Measurements from ENCODE around the gene LRRTM3. TPM values are rescaled to one million over a fixed set of nuclear protein-coding genes. Genes with fewer than 3 reads are reported as not detected.

LRRTM3 gene
- total RNA-seq, 1 donor from 2014 or later = not detected

DNA sequence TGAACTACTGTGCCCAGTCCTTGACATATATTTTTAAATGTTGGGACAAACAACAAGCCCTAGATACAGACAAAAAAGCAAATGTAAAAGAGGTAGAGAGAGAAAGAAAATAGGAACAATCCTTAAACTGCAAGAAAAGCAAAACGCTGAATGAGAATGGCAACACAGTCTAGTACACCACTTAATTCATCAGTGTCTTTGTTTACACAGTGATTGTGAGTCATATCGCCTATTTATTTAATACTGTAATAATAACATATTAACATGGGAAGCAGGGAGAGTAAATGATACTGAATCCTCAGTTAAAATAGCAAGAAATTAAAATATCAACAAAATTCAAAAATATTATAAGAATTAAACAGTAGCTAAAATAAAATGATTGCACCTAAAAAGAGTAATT lies 9.8 kb upstream of the LRRTM3 start:
- ATAC-seq (ENCODE audit: low read depth) (no peak), DNase-seq (no peak)
- CTCF ChIA-PET = interaction anchor here (1.1 kb wide), 1 partner anchor 10 kb away, joined by 3 read pairs; the partner anchor contains the start of gene LRRTM3
- H3K27ac Mint-ChIP-seq = no peak overlapping the region
- no peaks in the 10 kb centered on the region for H3K27me3 Mint-ChIP-seq
- TF ChIP-seq, protein P1, sequence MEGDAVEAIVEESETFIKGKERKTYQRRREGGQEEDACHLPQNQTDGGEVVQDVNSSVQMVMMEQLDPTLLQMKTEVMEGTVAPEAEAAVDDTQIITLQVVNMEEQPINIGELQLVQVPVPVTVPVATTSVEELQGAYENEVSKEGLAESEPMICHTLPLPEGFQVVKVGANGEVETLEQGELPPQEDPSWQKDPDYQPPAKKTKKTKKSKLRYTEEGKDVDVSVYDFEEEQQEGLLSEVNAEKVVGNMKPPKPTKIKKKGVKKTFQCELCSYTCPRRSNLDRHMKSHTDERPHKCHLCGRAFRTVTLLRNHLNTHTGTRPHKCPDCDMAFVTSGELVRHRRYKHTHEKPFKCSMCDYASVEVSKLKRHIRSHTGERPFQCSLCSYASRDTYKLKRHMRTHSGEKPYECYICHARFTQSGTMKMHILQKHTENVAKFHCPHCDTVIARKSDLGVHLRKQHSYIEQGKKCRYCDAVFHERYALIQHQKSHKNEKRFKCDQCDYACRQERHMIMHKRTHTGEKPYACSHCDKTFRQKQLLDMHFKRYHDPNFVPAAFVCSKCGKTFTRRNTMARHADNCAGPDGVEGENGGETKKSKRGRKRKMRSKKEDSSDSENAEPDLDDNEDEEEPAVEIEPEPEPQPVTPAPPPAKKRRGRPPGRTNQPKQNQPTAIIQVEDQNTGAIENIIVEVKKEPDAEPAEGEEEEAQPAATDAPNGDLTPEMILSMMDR (IDR thresholded peaks at IDR 0.05) = no peak
- H3K36me3 Mint-ChIP-seq (ENCODE audit: low read depth) = no peaks in the 10 kb centered on the region
- no peak overlapping the region for H3K4me3 Mint-ChIP-seq
- no peaks in the 10 kb centered on the region for H3K4me1 Mint-ChIP-seq
- H3K9me3 Mint-ChIP-seq = no peaks in the 10 kb centered on the region
- POLR2A ChIA-PET = no interaction called here
- intact Hi-C loops (cut with micrococcal nuclease) = no loop called here

DNA sequence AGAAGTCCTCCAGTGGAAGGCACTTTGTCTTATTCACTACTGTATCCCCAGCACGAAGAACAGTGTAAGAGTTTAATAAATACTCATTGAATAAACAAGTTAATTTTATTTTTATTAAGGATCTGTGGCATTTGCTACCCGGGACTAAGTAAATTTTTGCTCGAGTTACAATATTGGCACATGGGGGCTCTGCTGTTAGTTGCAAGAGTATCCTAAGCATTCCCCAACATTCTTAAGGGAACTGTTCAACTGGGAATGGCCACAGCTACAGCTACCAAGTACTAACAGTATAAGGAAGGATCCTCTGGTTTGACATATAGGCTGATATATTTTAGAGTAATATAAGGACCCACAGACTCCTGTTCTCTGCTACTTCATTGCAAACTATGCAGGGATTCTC lies 8.7 kb upstream of the LRRTM3 start:
- Mint-ChIP-seq H3K36me3 (ENCODE audit: low read depth) (no peaks in the 10 kb centered on the region), H3K27me3 (no peaks in the 10 kb centered on the region), H3K9me3 (no peaks in the 10 kb centered on the region), H3K4me1 (no peaks in the 10 kb centered on the region), H3K27ac (no peak overlapping the region), H3K4me3 (no peak overlapping the region)
- TF ChIP-seq, protein P1 (IDR thresholded peaks at IDR 0.05) = no peak
- POLR2A ChIA-PET = no interaction called here
- DNase-seq = no peak
- intact Hi-C loops (cut with micrococcal nuclease) = no loop called here
- CTCF ChIA-PET = interaction anchor here (1.1 kb wide), 1 partner anchor 9 kb away, joined by 3 read pairs; the partner anchor contains the start of gene LRRTM3
- ATAC-seq (ENCODE audit: low read depth) = no peak

DNA sequence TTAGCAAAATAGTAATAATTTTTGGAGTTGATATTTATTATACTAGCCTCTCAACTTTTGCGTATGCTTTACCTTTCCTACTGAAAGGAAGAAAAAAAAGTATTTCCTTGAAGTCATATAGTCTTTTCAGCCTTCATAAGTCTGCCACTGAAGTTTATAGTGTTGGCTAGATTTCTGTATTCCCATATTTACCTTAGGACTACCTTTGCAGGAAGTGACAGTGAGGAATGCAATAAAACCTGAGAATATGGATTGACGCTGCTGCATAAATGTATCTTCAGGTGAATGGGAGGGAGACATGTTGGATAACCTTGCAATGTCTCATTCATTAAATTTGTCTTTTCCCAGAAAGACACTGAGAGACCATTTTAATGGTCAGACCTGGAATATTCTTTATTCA lies 6.6 kb upstream of the LRRTM3 start:
- H3K4me1 Mint-ChIP-seq = no peaks in the 10 kb centered on the region
- no peaks in the 10 kb centered on the region for H3K9me3 Mint-ChIP-seq
- H3K4me3 Mint-ChIP-seq = no peak overlapping the region
- H3K36me3 Mint-ChIP-seq (ENCODE audit: low read depth) = no peaks in the 10 kb centered on the region
- intact Hi-C loops (cut with micrococcal nuclease) = no loop called here
- TF ChIP-seq, protein P1 (IDR thresholded peaks at IDR 0.05) = no peak
- ChIA-PET POLR2A (no interaction called here), CTCF (no interaction called here)
- DNase-seq (no peak), ATAC-seq (ENCODE audit: low read depth) (no peak)
- H3K27ac Mint-ChIP-seq = no peak overlapping the region
- H3K27me3 Mint-ChIP-seq = no peaks in the 10 kb centered on the region

DNA sequence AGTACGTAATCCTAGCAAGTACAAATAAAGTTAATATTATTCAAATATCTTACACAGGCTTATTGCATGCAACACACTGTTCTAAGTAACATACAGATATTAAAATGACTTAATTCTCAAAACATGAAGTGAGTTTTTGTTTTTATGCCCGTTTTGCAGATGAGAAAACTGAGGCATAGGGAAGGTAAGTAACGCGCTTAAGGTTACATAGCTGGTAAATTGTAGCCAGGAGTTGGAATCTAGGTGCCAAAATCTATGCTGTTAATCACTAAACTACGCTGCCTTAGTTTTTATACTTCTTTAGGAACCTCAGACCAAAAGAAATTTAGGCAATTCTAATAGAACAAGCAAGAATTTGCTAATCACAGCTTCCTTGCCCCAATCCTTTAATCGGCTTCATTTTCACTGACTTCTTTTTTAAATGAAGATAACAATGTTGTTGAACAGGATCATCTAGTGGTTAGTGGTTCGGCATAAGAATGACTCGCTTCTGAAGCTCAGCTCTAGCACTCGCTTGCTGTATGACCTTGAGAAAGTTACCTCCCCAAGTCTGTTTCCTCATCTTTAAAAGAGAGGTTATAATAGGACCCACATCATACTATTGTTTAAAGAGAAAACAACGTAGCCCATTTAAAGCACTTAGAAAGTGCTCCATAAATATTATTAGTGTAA lies 1.0 kb upstream of the LRRTM3 start:
- intact Hi-C loops (cut with micrococcal nuclease) = no loop called here
- ATAC-seq (ENCODE audit: low read depth) (no peak), DNase-seq (no peak)
- ChIA-PET CTCF (interaction anchor here (1.2 kb wide), 1 partner anchor 8 kb away, joined by 3 read pairs; no protein-coding TSS in a partner anchor), POLR2A (no interaction called here)
- no peak overlapping the region for H3K4me3 Mint-ChIP-seq
- H3K4me1 Mint-ChIP-seq = peaks cover 5% of the 10 kb centered on the region
- no peaks in the 10 kb centered on the region for H3K36me3 Mint-ChIP-seq (ENCODE audit: low read depth)
- TF ChIP-seq, protein P1 (IDR thresholded peaks at IDR 0.05) = no peak
- H3K9me3 Mint-ChIP-seq = no peaks in the 10 kb centered on the region
- peaks cover 27% of the 10 kb centered on the region for H3K27me3 Mint-ChIP-seq
- H3K27ac Mint-ChIP-seq = no peak overlapping the region

DNA sequence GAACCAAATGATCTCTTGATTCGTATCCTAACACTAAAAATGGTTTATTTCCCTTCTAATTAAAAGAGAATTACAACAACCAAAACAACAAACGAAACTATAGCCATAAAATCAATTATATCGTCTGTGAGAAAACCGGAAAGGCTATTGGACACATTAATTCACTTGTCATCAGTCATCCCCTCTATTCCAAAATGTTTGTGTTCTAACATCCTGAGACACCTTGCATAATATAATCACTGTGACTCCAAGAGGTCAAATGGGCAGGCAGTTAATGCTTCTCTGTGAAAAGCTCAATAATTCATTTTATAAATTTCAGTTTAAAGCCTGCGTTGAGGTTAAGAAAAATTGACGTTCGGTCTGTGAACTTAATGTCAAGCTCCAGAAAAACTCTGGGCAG lies 463 bp upstream of the LRRTM3 start:
- peaks cover 5% of the 10 kb centered on the region for H3K4me1 Mint-ChIP-seq
- H3K27me3 Mint-ChIP-seq = peaks cover 27% of the 10 kb centered on the region
- TF ChIP-seq, protein P1 (IDR thresholded peaks at IDR 0.05) = no peak
- POLR2A ChIA-PET = no interaction called here
- CTCF ChIA-PET = interaction anchor here (1.2 kb wide), 1 partner anchor 9 kb away, joined by 3 read pairs; no protein-coding TSS in a partner anchor
- H3K4me3 Mint-ChIP-seq = no peak overlapping the region
- no peaks in the 10 kb centered on the region for H3K9me3 Mint-ChIP-seq
- H3K27ac Mint-ChIP-seq = no peak overlapping the region
- DNase-seq (no peak), ATAC-seq (ENCODE audit: low read depth) (no peak)
- intact Hi-C loops (cut with micrococcal nuclease) = no loop called here
- H3K36me3 Mint-ChIP-seq (ENCODE audit: low read depth) = no peaks in the 10 kb centered on the region

Data from activated B cell treated with CpG ODN at 0.5 μM for 24 hours (primary cell).